HFFc6 (cell line): ENCODE measurements around the gene SMIM35. TPM values are rescaled to one million over a fixed set of nuclear protein-coding genes. Genes with fewer than 3 reads are reported as not detected.
"Not testable (repeated sequence)": the region's sequence is repeated elsewhere in the genome, so short reads cannot be mapped to it uniquely, and the experiment has no call there.

ENCODE experiments used
- DNase-seq: peaks from one replicate; pipeline ENCODE4 v3.0.0-alpha.2; 2018
- H3K27ac Mint-ChIP-seq: 2 replicates; pipeline ENCODE4 v1.8.0; 2020; ENCODE audit warnings: mild to moderate bottlenecking, mixed read lengths
- H3K27me3 Mint-ChIP-seq: 2 replicates; pipeline ENCODE4 v1.8.0; 2021; ENCODE audit warnings: mild to moderate bottlenecking, moderate library complexity, mixed read lengths; ENCODE audit not compliant: insufficient read depth
- H3K36me3 Mint-ChIP-seq: 2 replicates; pipeline ENCODE4 v1.8.0; 2021; ENCODE audit warnings: low read depth, mixed read lengths
- H3K4me1 Mint-ChIP-seq: 2 replicates; pipeline ENCODE4 v1.8.0; 2020; ENCODE audit warnings: low read depth, mixed read lengths
- H3K4me3 Mint-ChIP-seq: 2 replicates; pipeline ENCODE4 v1.8.0; 2020; ENCODE audit warnings: mild to moderate bottlenecking, moderate library complexity, mixed read lengths
- H3K9me3 Mint-ChIP-seq: 2 replicates; pipeline ENCODE4 v1.8.0; 2020; ENCODE audit warnings: mild to moderate bottlenecking, mixed read lengths
- CTCF ChIP-seq: fragments of 200-600 bp; sonication (generic); IDR thresholded peaks from 2 replicates; pipeline ENCODE4 v1.5.0; 2021; ENCODE audit warnings: antibody characterized with exemption, mild to moderate bottlenecking
- total RNA-seq, 6 experiments: library from RNA; stranded (reverse); fragmentation: NEBNext Ultra II Directional; extraction: Animal tissue kit (Norgen Biotek cat#: 25700); gene quantifications; 2 replicates in 1 of 6; 3 replicates in 5 of 6; pipeline ENCODE4 v1.2.3, GENCODE V29; 2021

The SMIM35 gene
- total RNA-seq, 6 experiments from 2014 or later = not detected

DNA sequence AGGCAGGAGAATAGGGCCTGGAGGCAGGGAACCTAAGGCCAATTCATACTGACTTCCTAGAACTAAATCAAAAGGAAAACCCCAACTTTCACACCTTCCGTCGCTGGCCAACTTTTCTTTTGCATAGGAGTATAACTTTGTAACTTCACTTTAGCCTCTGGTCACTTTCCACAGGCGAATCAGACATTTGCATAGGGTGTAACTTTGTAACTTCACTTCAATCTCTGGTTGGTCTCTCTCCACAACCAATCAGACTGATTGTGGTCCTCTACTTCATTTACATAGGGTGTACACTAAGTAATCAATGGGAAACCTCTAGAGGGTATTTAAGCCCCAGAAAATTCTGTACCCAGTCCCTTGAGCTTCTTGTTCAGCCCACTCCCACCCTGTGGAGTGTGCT is 21.4 kb downstream of the SMIM35 start:
- no peak for TF ChIP-seq CTCF
- Mint-ChIP-seq H3K9me3 (no peaks in the 10 kb centered on the region), H3K27me3 (peaks cover 26% of the 10 kb centered on the region)

DNA sequence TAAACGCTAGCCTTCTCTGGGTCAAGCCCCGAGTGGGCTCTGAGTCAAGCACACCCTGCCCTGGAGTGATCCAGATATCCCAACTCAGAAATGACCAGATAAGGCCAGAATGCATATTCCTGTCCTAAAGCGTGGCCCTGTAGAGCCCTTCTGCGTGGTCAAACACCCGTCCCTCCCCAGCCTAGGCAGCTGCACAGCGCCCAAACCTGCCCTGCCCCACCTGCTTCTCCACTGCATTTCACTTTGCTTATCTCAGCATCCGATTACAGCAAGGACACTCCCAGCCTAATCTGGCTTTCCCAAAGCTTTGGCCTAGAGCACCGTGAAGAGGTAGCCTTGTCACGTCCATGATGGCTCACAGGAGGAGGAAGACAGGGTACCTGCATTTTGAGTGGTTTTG is 21.8 kb downstream of the SMIM35 start:
- Mint-ChIP-seq H3K36me3 (no peaks in the 10 kb centered on the region), H3K27ac (no peak overlapping the region), H3K4me3 (no peak overlapping the region), H3K27me3 (peaks cover 26% of the 10 kb centered on the region), H3K4me1 (no peaks in the 10 kb centered on the region), H3K9me3 (no peaks in the 10 kb centered on the region)
- no peak for TF ChIP-seq CTCF
- DNase-seq = no peak

More for the DNA sequence above, 21.4 kb downstream of the SMIM35 start:
- no peak overlapping the region for H3K4me3 Mint-ChIP-seq
- no peak overlapping the region for H3K27ac Mint-ChIP-seq
- H3K36me3 Mint-ChIP-seq = no peaks in the 10 kb centered on the region
- no peaks in the 10 kb centered on the region for H3K4me1 Mint-ChIP-seq
- DNase-seq = no peak

DNA sequence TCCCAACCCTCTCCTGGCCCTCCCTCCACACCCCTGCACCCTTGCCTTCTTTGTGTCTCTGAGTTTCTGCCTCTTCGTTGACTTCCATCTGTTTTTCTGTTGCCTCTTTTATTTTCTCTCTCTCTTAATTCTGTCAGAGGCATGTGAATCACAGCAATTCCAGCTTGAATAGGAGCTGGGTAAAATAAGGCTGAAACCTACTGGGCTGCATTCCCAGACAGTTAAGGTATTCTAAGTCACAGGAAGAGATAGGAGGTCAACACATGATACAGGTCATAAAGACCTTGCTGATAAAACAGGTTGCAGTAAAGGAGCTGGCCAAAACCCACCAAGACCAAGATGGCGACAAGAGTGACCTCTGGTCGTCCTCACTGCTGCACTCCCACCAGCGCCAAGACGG is 24.1 kb downstream of the SMIM35 start:
- H3K9me3 Mint-ChIP-seq, DNase-seq, H3K4me3 Mint-ChIP-seq: not testable (repeated sequence)

GRCh38 chr11:118062181-118062580 is 24.6 kb downstream of the SMIM35 start:
- not testable (repeated sequence) for H3K4me1 Mint-ChIP-seq, H3K4me3 Mint-ChIP-seq, H3K9me3 Mint-ChIP-seq, DNase-seq, H3K36me3 Mint-ChIP-seq, H3K27ac Mint-ChIP-seq
- H3K27me3 Mint-ChIP-seq = peaks cover 28% of the 10 kb centered on the region

More for the DNA sequence above, 24.1 kb downstream of the SMIM35 start:
- not testable (repeated sequence) for H3K36me3 Mint-ChIP-seq, H3K4me1 Mint-ChIP-seq, H3K27ac Mint-ChIP-seq
- H3K27me3 Mint-ChIP-seq = peaks cover 28% of the 10 kb centered on the region

- no peak for TF ChIP-seq CTCF
- Mint-ChIP-seq H3K9me3 (no peaks in the 10 kb centered on the region), H3K4me1 (no peaks in the 10 kb centered on the region), H3K27me3 (peaks cover 32% of the 10 kb centered on the region), H3K36me3 (no peaks in the 10 kb centered on the region), H3K27ac (no peak overlapping the region), H3K4me3 (no peak overlapping the region)
- DNase-seq = no peak
Observed at GRCh38 chr11:118061586-118062125, 25.1 kb downstream of the SMIM35 start.

DNA sequence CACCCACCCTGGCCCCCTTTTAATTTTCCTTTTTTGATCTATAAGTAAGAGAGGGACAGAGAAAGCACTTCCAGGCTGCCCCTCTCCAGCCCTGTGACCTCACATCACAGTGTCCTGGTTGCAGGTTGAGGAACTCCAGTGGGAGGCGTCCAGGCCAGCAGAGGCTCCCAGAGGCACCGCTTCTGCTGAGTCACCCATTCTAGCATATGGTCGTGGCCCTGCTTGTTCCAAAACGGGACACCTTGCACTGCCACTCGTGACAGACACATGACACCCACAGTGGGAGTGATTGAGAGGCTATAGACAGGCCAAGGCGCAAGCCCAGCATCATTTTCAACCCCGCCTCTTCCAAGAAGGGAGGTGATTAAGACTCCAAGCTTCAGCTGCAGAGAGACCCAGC is 25.9 kb downstream of the SMIM35 start:
- no peak for DNase-seq
- TF ChIP-seq CTCF = no peak
- H3K4me1 Mint-ChIP-seq = no peaks in the 10 kb centered on the region
- no peaks in the 10 kb centered on the region for H3K36me3 Mint-ChIP-seq
- no peak overlapping the region for H3K4me3 Mint-ChIP-seq
- peaks cover 38% of the 10 kb centered on the region for H3K27me3 Mint-ChIP-seq
- H3K27ac Mint-ChIP-seq = no peak overlapping the region
- H3K9me3 Mint-ChIP-seq = no peaks in the 10 kb centered on the region
